Measurements from ENCODE around the gene MCOLN1. TPM values are rescaled to one million over a fixed set of nuclear protein-coding genes. Genes with fewer than 3 reads are reported as not detected.

The MCOLN1 gene
- total and polyA plus RNA-seq, 9 of the 15 experiments (the other 6 are each of a cell fraction or from before 2014, with no cell fraction given), result 0.25 to 15.4 (median 7.1) TPM

DNA sequence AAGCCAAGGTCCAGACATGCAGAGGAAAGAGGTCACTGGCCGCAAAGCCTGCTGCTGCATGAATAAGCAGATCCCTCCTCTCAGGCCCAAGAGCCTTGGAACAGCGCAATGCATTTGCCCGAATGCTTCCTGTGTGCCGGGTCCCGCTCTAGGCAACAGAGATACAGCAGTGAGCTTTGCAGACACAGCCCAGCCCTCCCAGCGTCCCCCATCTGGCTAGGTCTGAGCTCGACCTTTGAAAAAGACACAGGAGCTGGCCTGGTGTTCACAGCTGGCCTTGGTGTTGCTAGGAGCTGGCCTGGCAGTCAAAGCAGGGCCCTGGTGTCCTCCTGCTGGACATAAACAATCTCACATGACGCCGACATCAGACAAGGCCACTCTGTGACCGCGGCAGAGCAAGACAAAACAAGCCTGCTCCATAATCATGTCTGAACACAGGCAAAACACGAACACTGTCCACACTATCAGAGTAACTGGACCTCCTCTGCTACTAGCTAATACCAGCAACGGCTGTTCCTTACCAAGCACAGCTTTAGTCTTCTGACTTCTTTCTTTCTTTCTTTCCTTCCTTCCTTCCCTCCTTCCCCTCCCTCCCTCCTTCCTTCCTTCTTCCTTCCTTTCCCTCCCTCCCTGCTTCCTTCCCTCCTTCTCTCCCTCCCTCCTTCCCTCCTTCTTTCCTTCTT, 27.9 kb upstream of the MCOLN1 start (continued):
- no peak for TF ChIP-seq IRF2 (CRISPR knock-in tag; IDR thresholded peaks at IDR 0.05)
- no peak for TF ChIP-seq ZNF324 (CRISPR knock-in tag; IDR thresholded peaks at IDR 0.05)
- TF ChIP-seq, protein P1, sequence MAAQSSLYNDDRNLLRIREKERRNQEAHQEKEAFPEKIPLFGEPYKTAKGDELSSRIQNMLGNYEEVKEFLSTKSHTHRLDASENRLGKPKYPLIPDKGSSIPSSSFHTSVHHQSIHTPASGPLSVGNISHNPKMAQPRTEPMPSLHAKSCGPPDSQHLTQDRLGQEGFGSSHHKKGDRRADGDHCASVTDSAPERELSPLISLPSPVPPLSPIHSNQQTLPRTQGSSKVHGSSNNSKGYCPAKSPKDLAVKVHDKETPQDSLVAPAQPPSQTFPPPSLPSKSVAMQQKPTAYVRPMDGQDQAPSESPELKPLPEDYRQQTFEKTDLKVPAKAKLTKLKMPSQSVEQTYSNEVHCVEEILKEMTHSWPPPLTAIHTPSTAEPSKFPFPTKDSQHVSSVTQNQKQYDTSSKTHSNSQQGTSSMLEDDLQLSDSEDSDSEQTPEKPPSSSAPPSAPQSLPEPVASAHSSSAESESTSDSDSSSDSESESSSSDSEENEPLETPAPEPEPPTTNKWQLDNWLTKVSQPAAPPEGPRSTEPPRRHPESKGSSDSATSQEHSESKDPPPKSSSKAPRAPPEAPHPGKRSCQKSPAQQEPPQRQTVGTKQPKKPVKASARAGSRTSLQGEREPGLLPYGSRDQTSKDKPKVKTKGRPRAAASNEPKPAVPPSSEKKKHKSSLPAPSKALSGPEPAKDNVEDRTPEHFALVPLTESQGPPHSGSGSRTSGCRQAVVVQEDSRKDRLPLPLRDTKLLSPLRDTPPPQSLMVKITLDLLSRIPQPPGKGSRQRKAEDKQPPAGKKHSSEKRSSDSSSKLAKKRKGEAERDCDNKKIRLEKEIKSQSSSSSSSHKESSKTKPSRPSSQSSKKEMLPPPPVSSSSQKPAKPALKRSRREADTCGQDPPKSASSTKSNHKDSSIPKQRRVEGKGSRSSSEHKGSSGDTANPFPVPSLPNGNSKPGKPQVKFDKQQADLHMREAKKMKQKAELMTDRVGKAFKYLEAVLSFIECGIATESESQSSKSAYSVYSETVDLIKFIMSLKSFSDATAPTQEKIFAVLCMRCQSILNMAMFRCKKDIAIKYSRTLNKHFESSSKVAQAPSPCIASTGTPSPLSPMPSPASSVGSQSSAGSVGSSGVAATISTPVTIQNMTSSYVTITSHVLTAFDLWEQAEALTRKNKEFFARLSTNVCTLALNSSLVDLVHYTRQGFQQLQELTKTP (IDR thresholded peaks at IDR 0.05; ENCODE audit: low read depth in 1 of 2, partially characterized antibody in 2 of 2), result peak in 1 of 2 experiments; percentile 22
- TF ChIP-seq CEBPG (CRISPR knock-in tag; IDR thresholded peaks at IDR 0.05), result no peak
- TF ChIP-seq CEBPG (tag; conservative IDR thresholded peaks at IDR 0.05 in 1 of 2, IDR thresholded peaks at IDR 0.05 in 1 of 2), result no peak
- TF ChIP-seq CC2D1A (IDR thresholded peaks at IDR 0.05), result peak; percentile 44; the same call in 1 of the 2 replicates
- TF ChIP-seq ZKSCAN8 (CRISPR knock-in tag; IDR thresholded peaks at IDR 0.05), result no peak
- peak; percentile 64 for TF ChIP-seq CBFA2T3 (IDR thresholded peaks at IDR 0.05)
- TF ChIP-seq ZNF140 (CRISPR knock-in tag; IDR thresholded peaks at IDR 0.05), result no peak
- no peak for TF ChIP-seq SNRNP70 (optimal IDR thresholded peaks at IDR 0.05; ENCODE audit: low read depth, low read length)
- peak; percentile 22 to 43; a peak in 2 of 4 replicates for TF ChIP-seq NRF1 (conservative IDR thresholded peaks at IDR 0.05 in 1 of 2, IDR thresholded peaks at IDR 0.05 in 1 of 2)
- no peak for TF ChIP-seq ZC3H4 (CRISPR knock-in tag; IDR thresholded peaks at IDR 0.05; ENCODE audit: borderline replicate concordance)
- TF ChIP-seq, protein P2, sequence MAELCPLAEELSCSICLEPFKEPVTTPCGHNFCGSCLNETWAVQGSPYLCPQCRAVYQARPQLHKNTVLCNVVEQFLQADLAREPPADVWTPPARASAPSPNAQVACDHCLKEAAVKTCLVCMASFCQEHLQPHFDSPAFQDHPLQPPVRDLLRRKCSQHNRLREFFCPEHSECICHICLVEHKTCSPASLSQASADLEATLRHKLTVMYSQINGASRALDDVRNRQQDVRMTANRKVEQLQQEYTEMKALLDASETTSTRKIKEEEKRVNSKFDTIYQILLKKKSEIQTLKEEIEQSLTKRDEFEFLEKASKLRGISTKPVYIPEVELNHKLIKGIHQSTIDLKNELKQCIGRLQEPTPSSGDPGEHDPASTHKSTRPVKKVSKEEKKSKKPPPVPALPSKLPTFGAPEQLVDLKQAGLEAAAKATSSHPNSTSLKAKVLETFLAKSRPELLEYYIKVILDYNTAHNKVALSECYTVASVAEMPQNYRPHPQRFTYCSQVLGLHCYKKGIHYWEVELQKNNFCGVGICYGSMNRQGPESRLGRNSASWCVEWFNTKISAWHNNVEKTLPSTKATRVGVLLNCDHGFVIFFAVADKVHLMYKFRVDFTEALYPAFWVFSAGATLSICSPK (IDR thresholded peaks at IDR 0.05; ENCODE audit: borderline replicate concordance), result peak; percentile 84; the same call in 1 of the 2 replicates
- TF ChIP-seq MEF2D (tag; conservative IDR thresholded peaks at IDR 0.05; ENCODE audit: low read depth), result 0 out of 2 replicates have a peak, but pooled peaks have one; percentile 38
- TF ChIP-seq ZNF3 (CRISPR knock-in tag; IDR thresholded peaks at IDR 0.05), result no peak
- TF ChIP-seq ZZZ3 (IDR thresholded peaks at IDR 0.05), result no peak
- TF ChIP-seq NCOA4 (IDR thresholded peaks at IDR 0.05; ENCODE audit: partially characterized antibody), result peak; percentile 37
- TF ChIP-seq, protein P3, sequence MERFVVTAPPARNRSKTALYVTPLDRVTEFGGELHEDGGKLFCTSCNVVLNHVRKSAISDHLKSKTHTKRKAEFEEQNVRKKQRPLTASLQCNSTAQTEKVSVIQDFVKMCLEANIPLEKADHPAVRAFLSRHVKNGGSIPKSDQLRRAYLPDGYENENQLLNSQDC (CRISPR knock-in tag; IDR thresholded peaks at IDR 0.05), result no peak
- no peak for TF ChIP-seq MCM2 (IDR thresholded peaks at IDR 0.05; ENCODE audit: low read depth)
- TF ChIP-seq SAFB2 (IDR thresholded peaks at IDR 0.05; ENCODE audit: borderline replicate concordance, low read depth, low read length, severe bottlenecking), result no peak
- TF ChIP-seq RFX5 (IDR thresholded peaks at IDR 0.05; ENCODE audit: low read depth, low read length), result no peak
- TF ChIP-seq SMARCC2 (IDR thresholded peaks at IDR 0.05; ENCODE audit: low read depth), result no peak
- TF ChIP-seq ZNF77 (CRISPR knock-in tag; IDR thresholded peaks at IDR 0.05), result no peak

Data from K562 (cell line).